HepG2 (cell line): ENCODE measurements around the gene CRAT.

Source experiments
- HHEX ChIP-seq: IDR thresholded peaks from 2 replicates; pipeline ENCODE4 v1.6.1; 2016; ENCODE audit warnings: control low read depth
- RXRA ChIP-seq: sonication (generic); formaldehyde crosslinking; IDR thresholded peaks from 2 replicates; pipeline ENCODE4 v1.5.1; 2020; ENCODE audit warnings: missing genetic modification reagents
- SP2 ChIP-seq: sonication (generic); formaldehyde crosslinking; IDR thresholded peaks from 2 replicates; pipeline ENCODE4 v1.5.1; 2020; ENCODE audit warnings: mild to moderate bottlenecking, missing genetic modification reagents
- STAG1 ChIP-seq: sonication (generic); formaldehyde crosslinking; IDR thresholded peaks from 2 replicates; pipeline ENCODE4 v1.4.0; 2020; ENCODE audit warnings: missing genetic modification reagents
- TBL1XR1 ChIP-seq: fragments of 150-350 bp; IDR thresholded peaks from 2 replicates; pipeline ENCODE4 v1.6.1; 2014; ENCODE audit warnings: borderline replicate concordance, low read length; ENCODE audit not compliant: partially characterized antibody
- TCF12 ChIP-seq, 2 experiments: fragments of 450-650 bp in 1 of 2; sonication (generic) in 1 of 2; formaldehyde crosslinking in 1 of 2; IDR thresholded peaks; 2 replicates each; pipeline versions ENCODE4 v1.6.1 to v1.8.0; 2017 to 2022; ENCODE audit warnings: antibody characterized with exemption in 1 of 2, mild to moderate bottlenecking in 1 of 2, missing genetic modification reagents in 1 of 2, moderate library complexity in 1 of 2
- ZNF20 ChIP-seq: sonication (generic); formaldehyde crosslinking; IDR thresholded peaks from 2 replicates; pipeline ENCODE4 v1.4.0; 2020; ENCODE audit warnings: mild to moderate bottlenecking, moderate library complexity, missing genetic modification reagents
- ZNF7 ChIP-seq: IDR thresholded peaks from 2 replicates; pipeline ENCODE4 v1.6.1; 2016; ENCODE audit warnings: missing biosample characterization, missing genetic modification reagents
- ZNF720 ChIP-seq: sonication (generic); formaldehyde crosslinking; IDR thresholded peaks from 2 replicates; pipeline ENCODE4 v1.4.0; 2020; ENCODE audit warnings: missing genetic modification reagents
- TF ChIP-seq, protein P1 (sequence below): sonication (generic); formaldehyde crosslinking; IDR thresholded peaks from 2 replicates; pipeline ENCODE4 v1.9.0; 2021; ENCODE audit warnings: missing genetic modification reagents, borderline replicate concordance
- TF ChIP-seq, protein P2 (sequence below): sonication (generic); formaldehyde crosslinking; IDR thresholded peaks from 2 replicates; pipeline ENCODE4 v1.5.0; 2020; ENCODE audit warnings: mild to moderate bottlenecking, missing genetic modification reagents, moderate library complexity
- TF ChIP-seq, protein P3 (sequence below): sonication (generic); formaldehyde crosslinking; IDR thresholded peaks from 2 replicates; pipeline ENCODE4 v1.4.0; 2020; ENCODE audit warnings: missing genetic modification reagents

GRCh38 chr9:129094387-129095169, 16.0 kb downstream of the CRAT start:
- TF ChIP-seq ZNF20 (CRISPR knock-in tag): no peak
- TF ChIP-seq, protein P1, sequence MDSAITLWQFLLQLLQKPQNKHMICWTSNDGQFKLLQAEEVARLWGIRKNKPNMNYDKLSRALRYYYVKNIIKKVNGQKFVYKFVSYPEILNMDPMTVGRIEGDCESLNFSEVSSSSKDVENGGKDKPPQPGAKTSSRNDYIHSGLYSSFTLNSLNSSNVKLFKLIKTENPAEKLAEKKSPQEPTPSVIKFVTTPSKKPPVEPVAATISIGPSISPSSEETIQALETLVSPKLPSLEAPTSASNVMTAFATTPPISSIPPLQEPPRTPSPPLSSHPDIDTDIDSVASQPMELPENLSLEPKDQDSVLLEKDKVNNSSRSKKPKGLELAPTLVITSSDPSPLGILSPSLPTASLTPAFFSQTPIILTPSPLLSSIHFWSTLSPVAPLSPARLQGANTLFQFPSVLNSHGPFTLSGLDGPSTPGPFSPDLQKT (CRISPR knock-in tag): no peak
- no peak for TF ChIP-seq ZNF720 (CRISPR knock-in tag)
- no peak for TF ChIP-seq TBL1XR1
- TF ChIP-seq, protein P2, sequence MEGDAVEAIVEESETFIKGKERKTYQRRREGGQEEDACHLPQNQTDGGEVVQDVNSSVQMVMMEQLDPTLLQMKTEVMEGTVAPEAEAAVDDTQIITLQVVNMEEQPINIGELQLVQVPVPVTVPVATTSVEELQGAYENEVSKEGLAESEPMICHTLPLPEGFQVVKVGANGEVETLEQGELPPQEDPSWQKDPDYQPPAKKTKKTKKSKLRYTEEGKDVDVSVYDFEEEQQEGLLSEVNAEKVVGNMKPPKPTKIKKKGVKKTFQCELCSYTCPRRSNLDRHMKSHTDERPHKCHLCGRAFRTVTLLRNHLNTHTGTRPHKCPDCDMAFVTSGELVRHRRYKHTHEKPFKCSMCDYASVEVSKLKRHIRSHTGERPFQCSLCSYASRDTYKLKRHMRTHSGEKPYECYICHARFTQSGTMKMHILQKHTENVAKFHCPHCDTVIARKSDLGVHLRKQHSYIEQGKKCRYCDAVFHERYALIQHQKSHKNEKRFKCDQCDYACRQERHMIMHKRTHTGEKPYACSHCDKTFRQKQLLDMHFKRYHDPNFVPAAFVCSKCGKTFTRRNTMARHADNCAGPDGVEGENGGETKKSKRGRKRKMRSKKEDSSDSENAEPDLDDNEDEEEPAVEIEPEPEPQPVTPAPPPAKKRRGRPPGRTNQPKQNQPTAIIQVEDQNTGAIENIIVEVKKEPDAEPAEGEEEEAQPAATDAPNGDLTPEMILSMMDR: no peak
- no peak for TF ChIP-seq HHEX (CRISPR knock-in tag)
- TF ChIP-seq SP2 (CRISPR knock-in tag): no peak
- no peak for TF ChIP-seq ZNF7 (CRISPR knock-in tag)
- TF ChIP-seq, protein P3, sequence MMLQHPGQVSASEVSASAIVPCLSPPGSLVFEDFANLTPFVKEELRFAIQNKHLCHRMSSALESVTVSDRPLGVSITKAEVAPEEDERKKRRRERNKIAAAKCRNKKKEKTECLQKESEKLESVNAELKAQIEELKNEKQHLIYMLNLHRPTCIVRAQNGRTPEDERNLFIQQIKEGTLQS (CRISPR knock-in tag): no peak
- TF ChIP-seq STAG1 (CRISPR knock-in tag): no peak
- TF ChIP-seq RXRA (CRISPR knock-in tag): no peak
- TF ChIP-seq TCF12 (IDR thresholded peaks at IDR 0.05): no peak
- no peak for TF ChIP-seq TCF12 (CRISPR knock-in tag; IDR thresholded peaks at IDR 0.05)
